MM.1S (cell line): ENCODE data around the gene DYNC1LI1.

ENCODE experiments used
- DNase-seq: peaks from one replicate; pipeline ENCODE4 v3.0.0-alpha.2; 2015
- H2AFZ ChIP-seq: fragments of 300-600 bp; sonication (generic); 2 replicates; pipeline ENCODE4 v1.6.0; 2016; ENCODE audit warnings: antibody characterized with exemption, low read length
- H3F3A ChIP-seq: fragments of 300-600 bp; sonication (generic); 2 replicates; pipeline ENCODE4 v1.6.1; 2016; ENCODE audit warnings: mild to moderate bottlenecking, antibody characterized with exemption, low read length, moderate library complexity, mixed read lengths; ENCODE audit not compliant: insufficient read depth
- H3K27ac ChIP-seq: fragments of 300-600 bp; sonication (generic); 2 replicates; pipeline ENCODE4 v1.5.1; 2016; ENCODE audit warnings: mild to moderate bottlenecking, low read length
- H3K27me3 ChIP-seq: fragments of 300-600 bp; sonication (generic); replicated peaks from 2 replicates; pipeline ENCODE4 v1.6.0; 2016; ENCODE audit warnings: low read length; ENCODE audit not compliant: insufficient read depth
- H3K36me3 ChIP-seq: fragments of 300-600 bp; sonication (generic); replicated peaks from 2 replicates; pipeline ENCODE4 v1.6.1; 2016; ENCODE audit warnings: mild to moderate bottlenecking, low read length, mixed read lengths; ENCODE audit not compliant: insufficient read depth
- H3K4me1 ChIP-seq: fragments of 300-600 bp; sonication (generic); 2 replicates; pipeline ENCODE4 v1.6.1; 2016; ENCODE audit warnings: low read length, mixed read lengths
- H3K4me2 ChIP-seq: fragments of 300-600 bp; sonication (generic); 2 replicates; pipeline ENCODE4 v1.6.0; 2016; ENCODE audit warnings: low read depth, low read length
- H3K4me3 ChIP-seq: fragments of 300-600 bp; sonication (generic); 2 replicates; pipeline ENCODE4 v1.5.1; 2016; ENCODE audit warnings: low read length, mixed read lengths
- H3K79me2 ChIP-seq: fragments of 300-600 bp; sonication (generic); 2 replicates; pipeline ENCODE4 v1.6.1; 2016; ENCODE audit warnings: mixed run types, low read length, mixed read lengths
- H3K9ac ChIP-seq: fragments of 300-600 bp; sonication (generic); 2 replicates; pipeline ENCODE4 v1.6.1; 2016; ENCODE audit warnings: low read length, mixed read lengths
- H3K9me2 ChIP-seq: fragments of 300-600 bp; sonication (generic); replicated peaks from 2 replicates; pipeline ENCODE4 v1.6.1; 2016; ENCODE audit warnings: mild to moderate bottlenecking, low read length, mixed read lengths; ENCODE audit not compliant: insufficient read depth
- H3K9me3 ChIP-seq: fragments of 300-600 bp; sonication (generic); replicated peaks from 2 replicates; pipeline ENCODE4 v1.6.1; 2016; ENCODE audit warnings: mild to moderate bottlenecking, low read length, mixed read lengths; ENCODE audit not compliant: insufficient read depth
- H4K20me1 ChIP-seq: fragments of 300-600 bp; sonication (generic); 2 replicates; pipeline ENCODE4 v1.6.1; 2016; ENCODE audit warnings: mild to moderate bottlenecking, low read length, moderate library complexity, mixed read lengths; ENCODE audit not compliant: insufficient read depth
- EZH2 ChIP-seq: fragments of 300-600 bp; sonication (generic); optimal IDR thresholded peaks from 2 replicates; pipeline ENCODE3; 2017; ENCODE audit warnings: low read depth, mild to moderate bottlenecking, antibody characterized with exemption, low read length, mixed read lengths
- EZH2phosphoT487 ChIP-seq: fragments of 300-600 bp; sonication (generic); IDR thresholded peaks from 2 replicates; pipeline ENCODE4 v1.6.1; 2018; ENCODE audit warnings: antibody characterized with exemption, low read length
- TF ChIP-seq, protein P1 (sequence below): fragments of 300-600 bp; sonication (generic); IDR thresholded peaks from 2 replicates; pipeline ENCODE4 v1.5.1; 2016; ENCODE audit warnings: antibody characterized with exemption, low read length, mixed read lengths

DYNC1LI1 gene

DNA sequence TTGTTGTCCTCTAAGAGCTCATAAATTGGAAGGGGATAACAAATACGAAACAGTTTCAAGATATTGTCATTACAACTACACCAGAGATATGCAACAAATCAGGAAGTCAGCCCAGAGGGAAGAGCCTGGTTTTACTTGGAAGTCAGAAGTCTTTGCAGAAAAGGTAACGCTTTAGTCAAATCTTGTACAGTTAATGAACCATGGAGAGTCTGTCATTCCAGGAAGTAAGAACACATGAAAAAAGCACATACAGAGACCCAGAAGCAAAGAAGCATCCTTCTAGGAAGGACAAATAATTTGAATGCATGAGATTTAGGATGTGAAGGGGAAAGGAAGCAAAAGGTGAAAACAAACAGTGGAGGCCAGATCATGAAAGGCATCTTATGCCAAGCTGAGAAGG lies 19.6 kb downstream of the DYNC1LI1 start:
- no peak overlapping the region for H3K27ac ChIP-seq
- peaks cover 89% of the 10 kb centered on the region for H3K79me2 ChIP-seq
- no peak overlapping the region for H3K9ac ChIP-seq
- no peaks in the 10 kb centered on the region for H3K27me3 ChIP-seq
- TF ChIP-seq, protein P1, sequence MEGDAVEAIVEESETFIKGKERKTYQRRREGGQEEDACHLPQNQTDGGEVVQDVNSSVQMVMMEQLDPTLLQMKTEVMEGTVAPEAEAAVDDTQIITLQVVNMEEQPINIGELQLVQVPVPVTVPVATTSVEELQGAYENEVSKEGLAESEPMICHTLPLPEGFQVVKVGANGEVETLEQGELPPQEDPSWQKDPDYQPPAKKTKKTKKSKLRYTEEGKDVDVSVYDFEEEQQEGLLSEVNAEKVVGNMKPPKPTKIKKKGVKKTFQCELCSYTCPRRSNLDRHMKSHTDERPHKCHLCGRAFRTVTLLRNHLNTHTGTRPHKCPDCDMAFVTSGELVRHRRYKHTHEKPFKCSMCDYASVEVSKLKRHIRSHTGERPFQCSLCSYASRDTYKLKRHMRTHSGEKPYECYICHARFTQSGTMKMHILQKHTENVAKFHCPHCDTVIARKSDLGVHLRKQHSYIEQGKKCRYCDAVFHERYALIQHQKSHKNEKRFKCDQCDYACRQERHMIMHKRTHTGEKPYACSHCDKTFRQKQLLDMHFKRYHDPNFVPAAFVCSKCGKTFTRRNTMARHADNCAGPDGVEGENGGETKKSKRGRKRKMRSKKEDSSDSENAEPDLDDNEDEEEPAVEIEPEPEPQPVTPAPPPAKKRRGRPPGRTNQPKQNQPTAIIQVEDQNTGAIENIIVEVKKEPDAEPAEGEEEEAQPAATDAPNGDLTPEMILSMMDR = no peak
- H4K20me1 ChIP-seq = no peaks in the 10 kb centered on the region
- H3K4me1 ChIP-seq = no peaks in the 10 kb centered on the region
- H3K36me3 ChIP-seq = no peaks in the 10 kb centered on the region
- H3K9me3 ChIP-seq = no peaks in the 10 kb centered on the region
- no peak overlapping the region for H3K4me3 ChIP-seq
- H3F3A ChIP-seq = no peaks in the 10 kb centered on the region
- H3K4me2 ChIP-seq = no peak overlapping the region
- no peaks in the 10 kb centered on the region for H3K9me2 ChIP-seq
- H2AFZ ChIP-seq = no peak overlapping the region
- DNase-seq = no peak

DNA sequence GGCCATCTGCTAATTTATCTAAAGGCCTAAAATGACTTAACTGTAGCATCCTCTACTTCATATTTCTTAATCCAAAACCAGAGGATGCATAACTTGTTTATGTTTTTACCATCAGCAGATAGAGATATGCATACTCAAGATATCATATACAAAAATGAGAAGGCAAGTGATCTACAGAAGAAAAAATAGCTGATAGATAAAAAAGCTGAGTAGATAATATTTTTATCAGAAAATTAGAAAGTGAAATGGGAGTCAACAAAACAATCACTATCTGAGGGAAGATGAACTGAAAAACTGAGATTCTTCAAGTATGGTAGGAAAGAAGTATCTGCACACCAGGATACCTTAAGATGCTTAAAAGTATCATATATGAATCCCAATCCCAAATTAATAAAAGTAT lies 25.4 kb downstream of the DYNC1LI1 start:
- Histone ChIP-seq H3K36me3 (no peaks in the 10 kb centered on the region; the same call in 1 of the 2 replicates), H3K27ac (no peak overlapping the region), H2AFZ (no peak overlapping the region), H4K20me1 (no peaks in the 10 kb centered on the region), H3K4me1 (no peaks in the 10 kb centered on the region), H3K79me2 (peaks cover 45% of the 10 kb centered on the region), H3K27me3 (no peaks in the 10 kb centered on the region), H3K9ac (no peak overlapping the region), H3F3A (no peaks in the 10 kb centered on the region), H3K9me2 (no peaks in the 10 kb centered on the region), H3K9me3 (no peaks in the 10 kb centered on the region), H3K4me3 (no peak overlapping the region), H3K4me2 (no peak overlapping the region)
- TF ChIP-seq EZH2phosphoT487 = no peak
- TF ChIP-seq, protein P1 = no peak
- no peak for TF ChIP-seq EZH2
- DNase-seq = no peak

DNA sequence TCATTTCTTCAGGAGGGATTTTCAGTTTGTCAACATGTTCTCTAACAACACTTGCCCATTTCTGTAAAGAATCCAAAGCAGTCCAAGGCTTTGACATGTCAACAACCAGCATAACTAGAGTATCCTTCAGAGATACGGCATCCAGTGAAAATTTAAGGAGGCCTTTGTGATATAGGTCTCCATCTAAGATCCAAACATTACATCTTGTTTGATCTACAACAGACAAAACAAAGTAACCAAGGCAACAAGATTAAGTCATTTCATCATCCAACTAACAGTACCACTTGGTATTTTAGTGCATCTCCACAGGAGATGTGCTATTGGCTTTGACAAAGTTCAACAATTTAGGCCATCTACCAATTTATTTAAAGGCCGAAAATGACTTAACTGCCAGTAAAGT lies 25.8 kb downstream of the DYNC1LI1 start:
- no peaks in the 10 kb centered on the region for H3K9me3 ChIP-seq
- TF ChIP-seq EZH2phosphoT487 (no peak), EZH2 (no peak)
- TF ChIP-seq, protein P1 = no peak
- no peaks in the 10 kb centered on the region for H3F3A ChIP-seq
- H3K36me3 ChIP-seq = no peaks in the 10 kb centered on the region; the same call in 1 of the 2 replicates
- H3K9me2 ChIP-seq = no peaks in the 10 kb centered on the region
- H4K20me1 ChIP-seq = no peaks in the 10 kb centered on the region
- H3K79me2 ChIP-seq = peaks cover 43% of the 10 kb centered on the region
- no peaks in the 10 kb centered on the region for H3K4me1 ChIP-seq
- no peak overlapping the region for H3K4me3 ChIP-seq
- no peak overlapping the region for H3K4me2 ChIP-seq
- no peaks in the 10 kb centered on the region for H3K27me3 ChIP-seq
- H2AFZ ChIP-seq = no peak overlapping the region
- H3K9ac ChIP-seq = no peak overlapping the region
- H3K27ac ChIP-seq = no peak overlapping the region
- no peak for DNase-seq
